Brain microvascular endothelial cell (primary cell): ENCODE measurements around the gene PREP.

Experiments used
- DNase-seq: peaks from one replicate; pipeline ENCODE4 v3.0.0-alpha.2; 2020
- H3K27ac ChIP-seq: fragments of 250-450 bp; sonication (Bioruptor Pico); 2 replicates; pipeline ENCODE4 v1.5.1; 2020; ENCODE audit warnings: mild to moderate bottlenecking, moderate library complexity
- H3K27me3 ChIP-seq: fragments of 250-450 bp; sonication (Bioruptor Pico); replicated peaks from 2 replicates; pipeline ENCODE4 v1.5.1; 2020; ENCODE audit warnings: mild to moderate bottlenecking
- H3K36me3 ChIP-seq: fragments of 250-450 bp; sonication (Bioruptor Pico); replicated peaks from 2 replicates; pipeline ENCODE4 v1.5.1; 2020; ENCODE audit warnings: mild to moderate bottlenecking
- H3K4me3 ChIP-seq: 2 replicates; pipeline ENCODE4 v1.5.1; 2011; ENCODE audit warnings: low read depth, mild to moderate bottlenecking, control low read depth, low read length, moderate library complexity
- CTCF ChIP-seq: IDR thresholded peaks from 2 replicates; pipeline ENCODE4 v1.5.1; 2011; ENCODE audit warnings: low read depth, mild to moderate bottlenecking, moderate library complexity, low read length, control low read depth, inconsistent platforms; ENCODE audit errors: missing control alignments
- in situ Hi-C: cut with HindIII; loops from 2 replicates; pipeline ENCODE4 v1.10.0; 2017; ENCODE audit warnings: low sequenced_read_pairs, low pct_ligation_motif_present

Gene PREP

GRCh38 chr6:105336986-105337385 is 65.9 kb downstream of the PREP start:
- Histone ChIP-seq H3K36me3 (no peaks in the 10 kb centered on the region), H3K4me3 (no peak overlapping the region), H3K27me3 (no peaks in the 10 kb centered on the region), H3K27ac (no peak overlapping the region)
- TF ChIP-seq CTCF = no peak
- in situ Hi-C loops = no loop called here
- DNase-seq = no peak

- no peak for TF ChIP-seq CTCF
- Histone ChIP-seq H3K36me3 (no peaks in the 10 kb centered on the region), H3K27me3 (no peaks in the 10 kb centered on the region), H3K4me3 (no peak overlapping the region), H3K27ac (no peak overlapping the region)
- no peak for DNase-seq
- in situ Hi-C loops = no loop called here
These were observed 70.3 kb downstream of the PREP start for GRCh38 chr6:105332576-105332975.

- Histone ChIP-seq H3K27ac (no peak overlapping the region), H3K4me3 (no peak overlapping the region), H3K36me3 (no peaks in the 10 kb centered on the region), H3K27me3 (no peaks in the 10 kb centered on the region)
- no peak for TF ChIP-seq CTCF
- in situ Hi-C loops = no loop called here
- no peak for DNase-seq
These were observed 71.0 kb downstream of the PREP start for GRCh38 chr6:105331927-105332326.

- Histone ChIP-seq H3K4me3 (no peak overlapping the region), H3K27me3 (no peaks in the 10 kb centered on the region), H3K36me3 (no peaks in the 10 kb centered on the region), H3K27ac (no peak overlapping the region)
- in situ Hi-C loops = no loop called here
- no peak for DNase-seq
- no peak for TF ChIP-seq CTCF
These were observed 72.0 kb downstream of the PREP start for GRCh38 chr6:105330913-105331312.

- H3K27me3 ChIP-seq = no peaks in the 10 kb centered on the region
- no peak for DNase-seq
- no peaks in the 10 kb centered on the region for H3K36me3 ChIP-seq
- H3K27ac ChIP-seq = no peak overlapping the region
- TF ChIP-seq CTCF = no peak
- no peak overlapping the region for H3K4me3 ChIP-seq
- in situ Hi-C loops = no loop called here
These were observed 72.5 kb downstream of the PREP start for GRCh38 chr6:105330364-105330763.
